HG03565 (cell line): ENCODE measurements around the gene C5orf58.

ENCODE experiments used
- ATAC-seq: cut with Tn5 transposase; IDR thresholded peaks from one replicate; pipeline ENCODE4 v1.9.1; 2021; ENCODE audit warnings: mild to moderate bottlenecking, moderate library complexity; ENCODE audit not compliant: unreplicated experiment

The C5orf58 gene, protein sequence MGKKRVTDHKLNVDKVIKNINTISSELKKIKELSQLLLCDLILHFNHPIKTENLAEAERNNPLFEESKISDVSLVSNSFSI

DNA sequence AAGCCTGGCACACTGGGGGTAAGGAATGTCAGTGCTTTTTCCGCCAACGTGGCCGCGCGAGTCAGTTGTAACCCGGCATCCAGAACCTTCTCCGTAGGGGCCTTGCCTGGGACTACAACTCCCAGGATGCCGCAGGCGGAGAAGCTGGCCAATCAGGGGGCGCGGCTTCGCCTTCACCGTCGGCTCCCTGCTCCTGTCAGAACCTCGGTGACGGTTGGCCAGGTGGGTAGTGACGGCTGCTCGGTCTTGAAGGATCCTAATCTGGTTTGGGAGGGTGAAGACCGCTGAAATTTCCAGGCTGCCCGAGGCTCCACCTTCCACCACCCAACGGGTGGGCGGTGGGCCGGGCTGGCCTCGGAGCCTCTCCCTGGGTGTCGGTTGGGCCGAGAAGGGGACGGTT is at the start of gene C5orf58:
Gene C5orf58 (plus strand): TSS at position 200 of the 400 bp plus-strand sequence. CDS start 1,992 bp downstream, outside the sequence.
- no peak for ATAC-seq

DNA sequence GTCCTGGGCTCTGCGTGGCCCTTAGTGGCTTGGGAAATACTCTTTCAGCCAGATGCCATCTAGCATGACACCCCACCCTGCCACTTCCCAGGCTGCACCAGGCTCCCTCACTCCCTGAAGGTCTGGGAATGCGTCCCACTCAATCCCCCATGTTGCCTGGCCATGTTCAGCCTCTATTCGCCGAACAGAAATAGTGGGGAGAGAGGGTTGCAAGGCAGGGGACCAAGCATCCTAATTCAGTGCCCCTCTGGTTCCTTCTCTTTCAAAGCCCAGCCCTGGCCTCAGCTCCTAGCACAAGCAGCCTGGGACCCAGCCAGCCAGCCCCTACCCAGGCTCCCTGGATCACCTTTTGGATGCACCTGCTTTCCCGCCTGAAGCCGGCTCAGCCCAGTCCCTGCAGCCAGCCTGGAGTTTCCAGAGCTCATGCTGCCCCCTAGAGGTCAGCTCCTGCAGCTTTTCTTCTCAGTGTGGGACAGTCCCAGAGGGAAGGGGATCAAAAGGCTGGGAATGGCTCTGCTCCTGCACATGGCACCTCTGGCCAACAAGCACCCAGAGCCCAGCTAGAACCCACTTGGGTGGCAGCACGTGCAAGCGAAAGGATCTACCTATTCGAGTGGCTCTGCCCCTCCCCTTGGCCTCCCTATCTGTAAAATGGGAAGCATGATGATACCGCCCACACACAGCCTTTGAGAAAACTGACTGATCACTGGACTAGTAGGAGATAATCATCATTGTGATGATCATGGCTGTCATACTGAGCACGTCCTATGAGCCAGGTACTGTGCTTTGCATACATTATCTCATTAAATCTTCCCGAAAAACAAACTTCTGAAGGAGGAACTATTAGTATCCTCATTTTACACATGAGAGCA is 48.7 kb upstream of the C5orf58 start:
- ATAC-seq, result peak; percentile 59

- no peak for ATAC-seq
Observed at GRCh38 chr5:170184737-170185136, 48.0 kb upstream of the C5orf58 start.

- no peak for ATAC-seq
Observed at GRCh38 chr5:170186156-170186555, 46.6 kb upstream of the C5orf58 start.

GRCh38 chr5:170186856-170187255 is 45.9 kb upstream of the C5orf58 start:
- ATAC-seq, result no peak

GRCh38 chr5:170190436-170191134 is 42.2 kb upstream of the C5orf58 start:
- ATAC-seq, result no peak

GRCh38 chr5:170192829-170193228 is 40.0 kb upstream of the C5orf58 start:
- no peak for ATAC-seq

DNA sequence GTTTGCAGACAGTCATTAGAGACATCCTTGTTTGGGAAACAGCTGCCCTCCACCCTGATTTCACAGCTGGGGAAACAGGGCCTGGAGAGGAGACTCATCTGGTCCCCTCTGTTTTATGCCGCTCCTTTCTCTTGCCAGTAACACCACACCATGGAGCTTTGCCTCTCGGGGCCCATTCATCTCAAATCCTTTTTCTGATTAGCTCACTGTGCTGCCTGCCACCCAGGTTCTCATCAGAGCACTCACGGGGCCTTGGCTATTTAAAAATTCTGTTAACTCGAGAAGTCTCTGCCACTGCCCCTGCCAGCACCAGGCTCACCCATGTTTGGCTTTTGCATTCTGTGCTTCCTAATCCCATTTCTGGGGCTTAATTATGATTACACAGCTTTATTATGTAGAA is 36.8 kb upstream of the C5orf58 start:
- ATAC-seq, result no peak

GRCh38 chr5:170200876-170201275 is 31.9 kb upstream of the C5orf58 start:
- ATAC-seq, result no peak

- ATAC-seq, result no peak
Observed at GRCh38 chr5:170201311-170201710, 31.5 kb upstream of the C5orf58 start.

DNA sequence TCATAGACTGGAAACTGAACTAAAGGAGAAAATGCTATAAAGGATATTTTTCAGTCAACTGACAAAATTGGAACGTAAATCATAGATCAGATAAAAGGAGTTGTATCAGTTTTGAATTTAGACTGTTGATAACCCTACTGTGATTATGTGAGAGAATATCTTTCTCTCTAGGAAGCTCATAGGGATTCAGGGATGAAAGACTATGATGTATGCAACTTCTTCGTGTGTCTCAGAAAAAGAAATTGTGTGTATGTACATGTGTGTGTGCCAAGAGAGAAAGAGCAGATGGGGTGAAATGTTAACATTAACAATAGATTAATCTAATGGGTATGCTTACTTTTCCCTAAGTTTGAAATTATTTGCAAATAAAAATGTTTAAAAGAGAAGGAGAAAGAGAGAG is 30.7 kb upstream of the C5orf58 start:
- ATAC-seq, result no peak

GRCh38 chr5:170204202-170204601 is 28.6 kb upstream of the C5orf58 start:
- ATAC-seq, result no peak

- no peak for ATAC-seq
Observed at GRCh38 chr5:170206216-170206615, 26.6 kb upstream of the C5orf58 start.

DNA sequence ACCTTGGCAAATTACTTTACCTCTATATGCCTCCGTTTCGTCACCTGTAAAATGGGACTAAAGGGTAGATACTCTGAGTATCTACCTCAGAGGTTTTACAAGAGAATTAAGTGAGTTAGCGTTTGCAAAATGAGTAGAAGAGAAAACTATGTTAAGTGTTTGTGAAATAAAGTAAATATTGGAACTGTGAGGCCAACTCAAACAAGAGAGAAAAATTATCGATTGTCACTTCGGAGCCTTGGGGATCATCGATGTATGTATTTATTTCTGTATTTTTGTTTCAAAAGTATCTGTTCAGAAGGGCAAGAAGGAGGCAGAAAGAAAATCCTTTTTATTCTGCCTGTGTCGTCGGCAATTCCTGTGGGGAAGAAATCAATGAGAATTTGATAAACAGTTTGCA is 25.8 kb upstream of the C5orf58 start:
- no peak for ATAC-seq

GRCh38 chr5:170211575-170212334 is 21.0 kb upstream of the C5orf58 start:
- ATAC-seq, result no peak

GRCh38 chr5:170216257-170216864 is 16.4 kb upstream of the C5orf58 start:
- no peak for ATAC-seq

DNA sequence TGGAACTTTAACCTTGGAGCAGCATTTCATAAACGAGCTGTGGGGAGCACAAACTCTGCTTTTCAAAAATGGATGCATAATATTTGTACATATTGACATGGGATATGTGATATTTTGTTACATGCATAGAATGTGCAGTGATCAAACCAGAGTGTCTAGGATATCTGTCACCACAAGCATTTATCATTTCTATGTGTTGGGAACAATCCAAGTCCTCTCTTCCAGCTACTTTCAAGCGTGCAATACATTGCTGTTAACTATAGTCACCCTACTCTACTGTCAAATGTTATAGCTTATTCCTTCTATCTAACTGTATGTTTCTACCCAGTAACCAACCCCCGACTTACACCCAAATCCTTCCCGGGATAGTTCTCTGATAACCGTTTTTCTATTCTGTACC is 15.0 kb upstream of the C5orf58 start:
- ATAC-seq, result no peak

- no peak for ATAC-seq
Observed at GRCh38 chr5:170218726-170219125, 14.1 kb upstream of the C5orf58 start.

DNA sequence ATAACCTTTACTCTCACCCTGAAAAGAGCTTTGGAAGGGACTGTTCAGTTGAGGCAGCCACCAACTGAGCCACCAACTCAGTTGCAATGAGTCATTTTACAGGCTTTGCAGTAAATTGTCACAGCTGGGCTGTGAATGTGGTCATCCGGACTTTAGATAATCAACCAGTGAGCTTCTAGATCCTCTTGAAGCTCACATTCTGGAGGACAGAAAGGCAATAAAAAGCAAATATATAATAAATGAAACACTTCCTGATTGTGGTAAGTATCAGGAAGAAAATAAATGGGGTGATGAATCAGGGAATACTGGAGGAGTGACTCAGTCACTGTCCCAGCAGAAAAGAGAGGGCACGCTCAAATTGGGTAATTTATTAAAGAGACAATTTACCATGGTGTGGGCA is 13.2 kb upstream of the C5orf58 start:
- no peak for ATAC-seq

- ATAC-seq, result no peak
Observed at GRCh38 chr5:170220191-170220590, 12.6 kb upstream of the C5orf58 start.

DNA sequence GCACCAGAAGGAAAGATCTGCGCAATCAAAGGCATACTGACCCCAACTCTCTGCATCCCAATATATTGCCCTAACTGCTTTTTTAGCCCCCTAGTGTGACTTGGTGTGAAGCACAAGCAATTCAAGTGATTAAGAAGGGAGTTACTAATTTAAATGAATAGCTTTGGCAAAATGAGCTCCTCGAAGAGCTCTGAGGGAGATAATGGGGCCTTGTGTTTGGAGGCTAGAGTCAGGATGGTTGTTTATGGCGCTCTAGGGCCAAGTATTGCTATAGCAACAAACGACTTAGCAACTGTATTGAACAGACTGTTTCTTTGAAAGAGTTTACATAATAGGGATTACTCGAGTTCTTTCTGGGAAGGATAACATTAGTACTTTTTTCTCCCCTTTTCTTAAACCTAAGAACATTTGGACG is 11.5 kb upstream of the C5orf58 start:
- no peak for ATAC-seq
